Osteocyte (in vitro differentiated cells): ENCODE data around the gene SPOUT1. TPM values are rescaled to one million over a fixed set of nuclear protein-coding genes. Genes with fewer than 3 reads are reported as not detected.
"Not testable (repeated sequence)": the region's sequence is repeated elsewhere in the genome, so short reads cannot be mapped to it uniquely, and the experiment has no call there.

Experiments used
- DNase-seq: peaks from one replicate; pipeline ENCODE4 v3.0.0; 2021; ENCODE audit warnings: mixed read lengths; ENCODE audit not compliant: unreplicated experiment; ENCODE audit errors: extremely low spot score
- H3K27ac Mint-ChIP-seq: one replicate; pipeline ENCODE4 v1.8.0; 2021; ENCODE audit warnings: mild to moderate bottlenecking, mixed read lengths; ENCODE audit not compliant: unreplicated experiment
- H3K27me3 Mint-ChIP-seq: one replicate; pipeline ENCODE4 v1.8.0; 2021; ENCODE audit warnings: mixed read lengths; ENCODE audit not compliant: unreplicated experiment
- H3K36me3 Mint-ChIP-seq: one replicate; pipeline ENCODE4 v1.8.0; 2021; ENCODE audit warnings: mixed read lengths; ENCODE audit not compliant: unreplicated experiment
- H3K4me1 Mint-ChIP-seq: one replicate; pipeline ENCODE4 v1.8.0; 2021; ENCODE audit warnings: mixed read lengths; ENCODE audit not compliant: unreplicated experiment
- H3K4me3 Mint-ChIP-seq: one replicate; pipeline ENCODE4 v1.8.0; 2021; ENCODE audit warnings: mild to moderate bottlenecking, moderate library complexity, mixed read lengths; ENCODE audit not compliant: unreplicated experiment
- H3K9me3 Mint-ChIP-seq: one replicate; pipeline ENCODE4 v1.8.0; 2021; ENCODE audit warnings: mixed read lengths; ENCODE audit not compliant: unreplicated experiment
- total RNA-seq: library from RNA; stranded (reverse); gene quantifications from 2 replicates; pipeline ENCODE4 v1.2.1, GENCODE V29; 2021
- TF ChIP-seq, protein P1 (sequence below): fragments of 200-600 bp; sonication (generic); IDR thresholded peaks from 2 replicates; pipeline ENCODE4 v1.5.0; 2021; ENCODE audit warnings: antibody characterized with exemption, mild to moderate bottlenecking, moderate library complexity

Gene SPOUT1
- total RNA-seq, 1 donor from 2014 or later, result 34.8 TPM

DNA sequence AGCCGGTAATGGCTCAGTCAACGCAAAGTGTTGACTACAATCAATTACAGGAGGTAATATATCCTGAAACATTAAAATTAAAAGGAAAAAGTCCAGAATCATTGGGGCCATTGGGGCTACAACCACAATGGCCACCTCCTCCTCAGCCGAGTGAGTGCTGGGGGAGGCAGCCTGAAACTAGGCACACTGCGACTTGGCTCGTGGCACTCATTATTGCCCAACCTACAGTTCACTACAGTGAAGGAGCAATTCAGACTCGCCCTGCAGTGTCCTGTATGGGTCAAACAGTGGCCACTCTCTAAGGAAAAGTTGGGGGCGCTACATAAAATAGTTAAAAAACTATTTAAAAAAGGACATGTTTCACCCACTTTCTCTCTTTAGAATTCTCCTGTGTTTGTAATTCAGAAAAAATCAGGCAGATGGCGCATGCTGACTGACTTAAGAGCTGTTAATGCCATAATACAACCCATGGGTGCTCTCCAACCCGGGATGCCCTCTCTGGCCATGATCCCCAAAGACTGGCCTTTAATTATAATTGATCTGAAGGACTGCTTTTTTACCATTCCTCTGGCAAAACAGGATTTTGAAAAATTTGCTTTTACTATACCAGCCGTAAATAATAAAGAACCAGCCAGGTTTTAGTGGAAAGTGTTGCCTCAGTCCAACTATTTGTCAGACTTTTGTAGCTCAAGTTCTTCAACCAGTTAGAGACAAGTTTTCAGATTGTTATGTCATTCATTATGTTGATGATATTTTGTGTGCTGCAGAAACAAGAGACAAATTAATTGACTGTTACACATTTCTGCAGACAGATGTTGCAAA, 22.4 kb upstream of the SPOUT1 start:
- TF ChIP-seq, protein P1, sequence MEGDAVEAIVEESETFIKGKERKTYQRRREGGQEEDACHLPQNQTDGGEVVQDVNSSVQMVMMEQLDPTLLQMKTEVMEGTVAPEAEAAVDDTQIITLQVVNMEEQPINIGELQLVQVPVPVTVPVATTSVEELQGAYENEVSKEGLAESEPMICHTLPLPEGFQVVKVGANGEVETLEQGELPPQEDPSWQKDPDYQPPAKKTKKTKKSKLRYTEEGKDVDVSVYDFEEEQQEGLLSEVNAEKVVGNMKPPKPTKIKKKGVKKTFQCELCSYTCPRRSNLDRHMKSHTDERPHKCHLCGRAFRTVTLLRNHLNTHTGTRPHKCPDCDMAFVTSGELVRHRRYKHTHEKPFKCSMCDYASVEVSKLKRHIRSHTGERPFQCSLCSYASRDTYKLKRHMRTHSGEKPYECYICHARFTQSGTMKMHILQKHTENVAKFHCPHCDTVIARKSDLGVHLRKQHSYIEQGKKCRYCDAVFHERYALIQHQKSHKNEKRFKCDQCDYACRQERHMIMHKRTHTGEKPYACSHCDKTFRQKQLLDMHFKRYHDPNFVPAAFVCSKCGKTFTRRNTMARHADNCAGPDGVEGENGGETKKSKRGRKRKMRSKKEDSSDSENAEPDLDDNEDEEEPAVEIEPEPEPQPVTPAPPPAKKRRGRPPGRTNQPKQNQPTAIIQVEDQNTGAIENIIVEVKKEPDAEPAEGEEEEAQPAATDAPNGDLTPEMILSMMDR, result peak; percentile 72
- H3K36me3 Mint-ChIP-seq, H3K4me3 Mint-ChIP-seq, H3K4me1 Mint-ChIP-seq, H3K27ac Mint-ChIP-seq, H3K9me3 Mint-ChIP-seq, H3K27me3 Mint-ChIP-seq, DNase-seq: not testable (repeated sequence)

DNA sequence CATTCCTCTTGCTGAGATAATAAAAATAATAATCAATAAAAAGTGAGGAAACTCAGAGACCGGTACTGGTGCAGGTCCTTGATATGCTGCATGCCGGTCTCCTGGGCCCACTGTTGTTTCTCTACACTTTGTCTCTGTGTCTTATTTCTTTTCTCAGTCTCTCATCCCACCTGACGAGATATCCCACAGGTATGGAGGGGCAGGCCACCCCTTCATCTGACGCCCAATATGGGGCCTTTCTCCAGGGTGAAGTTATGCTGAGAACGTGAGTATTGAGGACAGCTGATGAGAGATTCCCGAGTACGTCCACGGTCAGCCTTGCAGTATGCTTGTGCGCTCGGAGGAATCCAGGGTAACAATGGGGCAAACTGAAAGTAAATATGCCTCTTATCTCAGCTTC, 21.4 kb upstream of the SPOUT1 start:
- H3K9me3 Mint-ChIP-seq, H3K4me1 Mint-ChIP-seq, DNase-seq, H3K36me3 Mint-ChIP-seq, H3K27ac Mint-ChIP-seq, H3K4me3 Mint-ChIP-seq, H3K27me3 Mint-ChIP-seq: not testable (repeated sequence)

DNA sequence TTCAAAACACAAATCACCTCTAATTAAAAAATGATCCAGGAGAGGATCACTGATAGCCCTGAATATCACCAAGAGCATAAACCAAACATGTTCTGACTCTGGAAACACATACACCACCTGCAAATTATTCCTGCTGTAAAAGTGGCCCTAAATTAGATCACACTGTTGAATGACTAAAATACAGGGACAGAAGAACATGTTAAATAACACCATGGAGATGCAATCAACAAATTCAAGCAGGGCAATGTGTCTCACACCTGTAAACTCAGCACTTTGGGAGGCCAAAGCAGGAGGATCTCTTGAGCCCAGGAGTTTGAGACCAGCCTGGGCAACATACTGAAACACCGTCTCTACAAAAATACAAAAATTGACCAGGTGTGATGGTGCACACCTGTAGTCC, 18.2 kb upstream of the SPOUT1 start:
- DNase-seq, result no peak
- TF ChIP-seq, protein P1, result no peak
- H3K27me3 Mint-ChIP-seq, result no peaks in the 10 kb centered on the region
- H3K27ac Mint-ChIP-seq, result no peak overlapping the region
- H3K4me3 Mint-ChIP-seq, result no peak overlapping the region
- H3K36me3 Mint-ChIP-seq, result peaks cover 7% of the 10 kb centered on the region
- H3K4me1 Mint-ChIP-seq, result peaks cover 15% of the 10 kb centered on the region
- peaks cover 8% of the 10 kb centered on the region for H3K9me3 Mint-ChIP-seq

- H3K36me3 Mint-ChIP-seq, result peaks cover 11% of the 10 kb centered on the region
- no peaks in the 10 kb centered on the region for H3K27me3 Mint-ChIP-seq
- no peak overlapping the region for H3K4me3 Mint-ChIP-seq
- TF ChIP-seq, protein P1, result no peak
- peaks cover 8% of the 10 kb centered on the region for H3K9me3 Mint-ChIP-seq
- DNase-seq, result no peak
- H3K4me1 Mint-ChIP-seq, result peaks cover 15% of the 10 kb centered on the region
- H3K27ac Mint-ChIP-seq, result no peak overlapping the region
These were observed 17.1 kb upstream of the SPOUT1 start for GRCh38 chr9:128846680-128847030.

DNA sequence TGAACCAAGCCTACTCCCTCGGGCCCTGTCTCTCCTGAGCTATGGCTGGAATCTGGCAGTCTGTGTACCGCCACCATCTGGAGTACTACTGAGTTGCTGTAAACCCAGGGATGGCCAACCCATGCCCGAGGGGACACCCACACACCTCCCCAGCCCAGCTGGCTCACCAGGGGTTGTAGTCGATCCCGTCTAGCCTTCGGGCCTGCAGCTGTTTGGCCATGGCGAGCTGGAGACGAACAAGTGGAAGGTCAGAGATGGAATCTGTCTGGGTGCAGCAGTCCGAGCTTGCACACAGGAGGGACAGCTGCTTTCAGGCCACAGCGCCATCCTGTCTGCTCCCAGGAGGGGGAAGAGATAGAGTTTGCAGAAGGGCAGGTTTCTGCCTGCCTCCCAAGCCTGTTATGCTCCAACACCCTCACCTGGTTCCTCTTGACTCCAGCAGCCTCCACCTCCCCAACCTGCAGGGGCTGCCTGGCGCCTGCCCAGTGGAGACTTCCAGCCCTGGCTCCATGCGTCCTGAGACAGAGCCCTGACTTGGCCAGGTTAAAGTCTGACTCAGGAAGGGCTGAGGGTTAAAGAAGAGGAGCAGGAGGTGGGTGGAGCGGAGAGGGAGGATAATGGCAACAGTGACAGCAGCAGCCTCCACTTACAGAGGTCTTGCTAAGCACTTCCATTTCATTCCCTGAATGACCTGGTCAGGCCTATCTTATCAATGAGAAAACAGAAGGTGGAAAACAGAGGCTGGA, 15.8 kb upstream of the SPOUT1 start:
- H3K9me3 Mint-ChIP-seq, result no peaks in the 10 kb centered on the region
- H3K27me3 Mint-ChIP-seq, result no peaks in the 10 kb centered on the region
- H3K36me3 Mint-ChIP-seq, result peaks cover 4% of the 10 kb centered on the region
- H3K4me3 Mint-ChIP-seq, result no peak overlapping the region
- peak overlapping the region; percentile 80 for H3K27ac Mint-ChIP-seq
- peak; percentile 93 for DNase-seq
- peaks cover 15% of the 10 kb centered on the region for H3K4me1 Mint-ChIP-seq
- TF ChIP-seq, protein P1, result peak; percentile 51

GRCh38 chr9:128843171-128843570, 13.6 kb upstream of the SPOUT1 start:
- not testable (repeated sequence) for H3K36me3 Mint-ChIP-seq, H3K27me3 Mint-ChIP-seq, H3K4me3 Mint-ChIP-seq, H3K27ac Mint-ChIP-seq, DNase-seq, H3K9me3 Mint-ChIP-seq
- peaks cover 15% of the 10 kb centered on the region for H3K4me1 Mint-ChIP-seq
